ENCODE measurements around the gene TMEM190. TPM values are rescaled to one million over a fixed set of nuclear protein-coding genes. Genes with fewer than 3 reads are reported as not detected.

TMEM190 gene
- total and polyA plus RNA-seq, 10 of the 15 experiments (the other 5 are each of a cell fraction or from before 2014, with no cell fraction given) = not detected

- Histone ChIP-seq H2AFZ (ENCODE audit: control insufficient read depth, low read depth, low read length) (no peak overlapping the region), H3K27me3 (replicated peaks in 1 of 2; ENCODE audit: control insufficient read depth in 2 of 2, insufficient read depth in 2 of 2, low read length in 1 of 2) (peaks cover 3 to 10% of the 10 kb centered on the region in 2 experiments), H3K36me3 (ENCODE audit: control insufficient read depth in 2 of 2, insufficient read depth in 2 of 2, low read length in 1 of 2) (no peaks in the 10 kb centered on the region), H3K9me3 (replicated peaks; ENCODE audit: control insufficient read depth, insufficient read depth, low read length) (no peaks in the 10 kb centered on the region), H3K79me2 (ENCODE audit: control insufficient read depth, insufficient read depth, low read length) (no peaks in the 10 kb centered on the region), H3K4me2 (ENCODE audit: control insufficient read depth, insufficient read depth) (0 out of 2 replicates have a peak overlapping the region, but pooled peaks have one; percentile 17), H3K4me3 (no peak overlapping the region), H3K9ac (ENCODE audit: control insufficient read depth, insufficient read depth, low read length) (no peak overlapping the region), H3K27ac (ENCODE audit: control insufficient read depth, insufficient read depth) (no peak overlapping the region), H3K4me1 (ENCODE audit: control insufficient read depth, insufficient read depth, low read length) (no peaks in the 10 kb centered on the region), H4K20me1 (ENCODE audit: control insufficient read depth, insufficient read depth) (no peaks in the 10 kb centered on the region)
- POLR2A ChIA-PET = no interaction called here
- BruUV-seq (replicated peaks) = no TSS peak
- peak; percentile 43; the same call in 2 of the 3 replicates for ATAC-seq
- CTCF ChIA-PET = interaction anchor here (0.7 kb wide), 2 partner anchors 15 to 135 kb away, joined by 3 read pairs; partner anchors contain the start of gene TMEM238
- intact Hi-C loops (cut with micrococcal nuclease; ENCODE audit: unreplicated experiment) = no loop called here
- no peak for FAIRE-seq
- in situ Hi-C loops (cut with MboI) = no loop called here
- WGBS (ENCODE audit: insufficient coverage, insufficient replicate concordance, low lambda C conversion rate, missing lambda C conversion rate) = 20% methylated on average over 39 of the region's 54 CpGs
- RAD21 ChIA-PET (ENCODE audit: unreplicated experiment) = no interaction called here
- SMC1A ChIA-PET (ENCODE audit: uncharacterized antibody, unreplicated experiment) = no interaction called here
- TF ChIP-seq FOS (IDR thresholded peaks at IDR 0.05; ENCODE audit: borderline replicate concordance, extremely low read depth, insufficient read length) (no peak), EGR1 (IDR thresholded peaks at IDR 0.05; ENCODE audit: borderline replicate concordance in 1 of 2, low read depth in 2 of 2, low read length in 2 of 2) (peak in 1 of 2 experiments; percentile 76; a peak in 2 of 3 replicates), SUZ12 (IDR thresholded peaks at IDR 0.05; ENCODE audit: unreplicated experiment) (peak; percentile 95)
- no peak for DNase-seq (ENCODE audit: low read depth, low spot score)
Observed at GRCh38 chr19:55368701-55369563, 7.7 kb upstream of the TMEM190 start.

DNA sequence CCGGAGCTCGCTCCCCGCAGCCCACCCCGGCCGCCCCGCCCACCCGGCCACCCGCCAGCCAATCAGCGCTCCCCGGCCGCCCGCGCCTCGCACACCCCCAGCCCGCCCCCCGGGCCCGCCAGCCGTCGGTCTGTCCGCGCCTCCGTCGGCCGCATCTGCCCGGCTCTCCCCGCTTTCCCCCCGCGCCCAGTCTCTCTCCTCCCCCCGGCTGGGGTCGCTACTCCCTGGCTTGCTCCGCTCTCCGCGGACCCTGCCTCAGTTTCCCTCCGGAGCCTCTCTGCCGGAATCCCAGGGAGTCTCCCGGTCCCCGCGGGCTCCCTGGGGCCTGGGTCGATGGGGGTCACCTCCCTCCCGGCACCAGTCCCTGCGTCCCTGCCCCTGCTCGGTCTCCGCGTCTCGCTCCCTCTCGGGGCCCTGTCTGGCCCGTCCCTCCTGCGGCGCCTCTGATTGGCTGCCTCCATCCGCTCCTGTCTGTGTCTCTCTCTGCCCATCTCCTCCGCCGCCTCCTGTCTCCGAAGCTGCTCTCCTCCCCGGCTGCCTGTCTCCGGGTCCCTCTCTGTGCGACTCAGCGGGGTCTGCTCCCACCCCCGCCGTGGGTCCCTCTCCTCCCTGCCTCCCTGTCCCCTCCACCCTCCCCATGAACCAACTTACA, 6.8 kb upstream of the TMEM190 start:
- H3K27ac ChIP-seq (ENCODE audit: control insufficient read depth, insufficient read depth) = no peak overlapping the region
- ATAC-seq (peak; percentile 44; the same call in 2 of the 3 replicates), DNase-seq (ENCODE audit: low read depth, low spot score) (no peak), FAIRE-seq (no peak)
- H4K20me1 ChIP-seq (ENCODE audit: control insufficient read depth, insufficient read depth) = no peaks in the 10 kb centered on the region
- WGBS (ENCODE audit: insufficient coverage, insufficient replicate concordance, low lambda C conversion rate, missing lambda C conversion rate) = 12% methylated on average over 25 of the region's 59 CpGs
- no peak overlapping the region for H2AFZ ChIP-seq (ENCODE audit: control insufficient read depth, low read depth, low read length)
- H3K4me3 ChIP-seq = no peak overlapping the region
- in situ Hi-C loops (cut with MboI) = no loop called here
- no peak for TF ChIP-seq MLLT1 (IDR thresholded peaks at IDR 0.05)
- TF ChIP-seq ZNF622 (IDR thresholded peaks at IDR 0.05) = no peak
- TF ChIP-seq EZH2 (IDR thresholded peaks at IDR 0.05; ENCODE audit: borderline replicate concordance, control insufficient read depth, low read depth, low read length) = 0 out of 2 replicates have a peak, but pooled peaks have one; percentile 66
- no peak for TF ChIP-seq ZNF384 (IDR thresholded peaks at IDR 0.05; ENCODE audit: borderline replicate concordance, low read depth, low read length)
- TF ChIP-seq POLR2A (IDR thresholded peaks at IDR 0.05; ENCODE audit: low read depth, low read length) = no peak
- no peak for TF ChIP-seq IRF3 (IDR thresholded peaks at IDR 0.05)
- TF ChIP-seq, protein P1, sequence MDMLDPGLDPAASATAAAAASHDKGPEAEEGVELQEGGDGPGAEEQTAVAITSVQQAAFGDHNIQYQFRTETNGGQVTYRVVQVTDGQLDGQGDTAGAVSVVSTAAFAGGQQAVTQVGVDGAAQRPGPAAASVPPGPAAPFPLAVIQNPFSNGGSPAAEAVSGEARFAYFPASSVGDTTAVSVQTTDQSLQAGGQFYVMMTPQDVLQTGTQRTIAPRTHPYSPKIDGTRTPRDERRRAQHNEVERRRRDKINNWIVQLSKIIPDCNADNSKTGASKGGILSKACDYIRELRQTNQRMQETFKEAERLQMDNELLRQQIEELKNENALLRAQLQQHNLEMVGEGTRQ (IDR thresholded peaks at IDR 0.05; ENCODE audit: borderline replicate concordance, low read depth, low read length) = no peak
- TF ChIP-seq RCOR1 (conservative IDR thresholded peaks at IDR 0.05; ENCODE audit: low read depth, low read length) = no peak
- TF ChIP-seq SUZ12 (IDR thresholded peaks at IDR 0.05; ENCODE audit: unreplicated experiment) = peak; percentile 98
- peaks cover 3 to 10% of the 10 kb centered on the region in 2 experiments for H3K27me3 ChIP-seq (replicated peaks in 1 of 2; ENCODE audit: control insufficient read depth in 2 of 2, insufficient read depth in 2 of 2, low read length in 1 of 2)
- CTCF ChIA-PET = no interaction called here
- no peaks in the 10 kb centered on the region for H3K4me1 ChIP-seq (ENCODE audit: control insufficient read depth, insufficient read depth, low read length)
- RAD21 ChIA-PET (ENCODE audit: unreplicated experiment) = no interaction called here
- POLR2A ChIA-PET = no interaction called here
- no peaks in the 10 kb centered on the region for H3K79me2 ChIP-seq (ENCODE audit: control insufficient read depth, insufficient read depth, low read length)
- H3K9ac ChIP-seq (ENCODE audit: control insufficient read depth, insufficient read depth, low read length) = no peak overlapping the region
- intact Hi-C loops (cut with micrococcal nuclease; ENCODE audit: unreplicated experiment) = no loop called here
- H3K4me2 ChIP-seq (ENCODE audit: control insufficient read depth, insufficient read depth) = no peak overlapping the region
- SMC1A ChIA-PET (ENCODE audit: uncharacterized antibody, unreplicated experiment) = no interaction called here
- no peaks in the 10 kb centered on the region for H3K9me3 ChIP-seq (replicated peaks; ENCODE audit: control insufficient read depth, insufficient read depth, low read length)
- no peaks in the 10 kb centered on the region for H3K36me3 ChIP-seq (ENCODE audit: control insufficient read depth in 2 of 2, insufficient read depth in 2 of 2, low read length in 1 of 2)
- BruUV-seq (replicated peaks) = no TSS peak

Measured in GM12878 (cell line).